K562 (cell line): Measurements from ENCODE around the gene IVL. TPM values are rescaled to one million over a fixed set of nuclear protein-coding genes. Genes with fewer than 3 reads are reported as not detected.

Experiments used
- ATAC-seq: fragments of 200-7000 bp; cut with Tn5 transposase; 3 replicates; pipeline ENCODE4 v1.9.1; 2020; ENCODE audit warnings: moderate library complexity
- BruUV-seq: library from RNA; stranded (reverse); fragments of 400-500 nt; replicated peaks from 2 replicates; lab custom pipeline; 2021; lab: Mats Ljungman, UMichigan
- CTCF ChIA-PET: fragments of 300-600 bp; formaldehyde crosslinking; extraction: SDS; loops from one replicate; lab custom pipeline; 2021; ENCODE audit warnings: low intra/inter-chr PET ratio; lab: Yijun Ruan, JAX
- POLR2A ChIA-PET: fragments of 300-600, 350-650 bp; sonication (Branson Sonifier 250); formaldehyde crosslinking; extraction: SDS; loops from one replicate; lab custom pipeline; 2021; ENCODE audit warnings: antibody characterized with exemption, inconsistent platforms; lab: Yijun Ruan, JAX
- DNase-seq, 4 experiments: peaks; one replicate each; pipeline versions ENCODE4 v3.0.0 to v3.0.0-alpha.2; 2011 to 2018; ENCODE audit warnings: low spot score in 3 of 4, mixed read lengths in 3 of 4; ENCODE audit errors: extremely low read depth in 1 of 4
- FAIRE-seq: peaks from 2 replicates; lab custom pipeline; 2011; peaks lifted over from hg19 to GRCh38; lab: Jason Lieb, UNC
- H2AFZ ChIP-seq: 2 replicates; pipeline ENCODE4 v1.6.0; 2011; ENCODE audit warnings: low read depth, low read length, control low read depth, inconsistent platforms
- H3K27ac ChIP-seq: fragments of 200-600 bp; 3 replicates; pipeline ENCODE4 v1.8.0; 2011; ENCODE audit warnings: low read depth, mild to moderate bottlenecking, control low read depth, inconsistent platforms, low read length, moderate library complexity, mixed read lengths; ENCODE audit errors: extremely low read depth
- H3K27me3 ChIP-seq, 2 experiments: fragments of 300-600 bp in 1 of 2; 2 replicates in 1 of 2; 3 replicates in 1 of 2; pipeline versions ENCODE4 v1.6.0 to v1.8.0; 2011; ENCODE audit warnings: inconsistent platforms in 2 of 2, low read length in 2 of 2, mild to moderate bottlenecking in 1 of 2, mixed read lengths in 1 of 2, moderate library complexity in 1 of 2; ENCODE audit not compliant: control insufficient read depth in 2 of 2, insufficient read depth in 2 of 2
- H3K36me3 ChIP-seq: fragments of 300-600 bp; 3 replicates; pipeline ENCODE4 v1.8.0; 2011; ENCODE audit warnings: mild to moderate bottlenecking, low read length, inconsistent platforms; ENCODE audit not compliant: control insufficient read depth, insufficient read depth
- H3K4me1 ChIP-seq, 2 experiments: fragments of 200-600 bp in 1 of 2; replicated peaks in 1 of 2; 2 replicates in 1 of 2; 3 replicates in 1 of 2; pipeline versions ENCODE4 v1.5.1 to v1.8.0; 2011; ENCODE audit warnings: inconsistent platforms in 2 of 2, low read length in 2 of 2, mild to moderate bottlenecking in 1 of 2, mixed read lengths in 1 of 2, moderate library complexity in 1 of 2; ENCODE audit not compliant: control insufficient read depth in 2 of 2, insufficient read depth in 2 of 2
- H3K4me2 ChIP-seq: 2 replicates; pipeline ENCODE4 v1.6.1; 2011; ENCODE audit warnings: low read length, control low read depth, inconsistent platforms, mixed read lengths; ENCODE audit not compliant: insufficient read depth
- H3K4me3 ChIP-seq: fragments of 200-600 bp; sonication (generic), shearing (Covaris generic); 2 replicates; pipeline ENCODE4 v1.5.1; 2016; ENCODE audit warnings: control low read depth, inconsistent platforms
- H3K79me2 ChIP-seq: fragments of 200-600 bp; 3 replicates; pipeline ENCODE4 v1.8.0; 2011; ENCODE audit warnings: low read length, inconsistent platforms; ENCODE audit not compliant: control insufficient read depth, insufficient read depth
- H3K9ac ChIP-seq, 2 experiments: 2 replicates each; pipeline versions ENCODE4 v1.6.0 to v1.6.1; 2011; ENCODE audit warnings: low read depth in 2 of 2, low read length in 2 of 2, control low read depth in 1 of 2, inconsistent platforms in 1 of 2, mild to moderate bottlenecking in 1 of 2, mixed read lengths in 1 of 2; ENCODE audit not compliant: insufficient read depth in 1 of 2
- H3K9me1 ChIP-seq: one replicate; pipeline ENCODE4 v1.6.0; 2011; ENCODE audit warnings: inconsistent platforms, mild to moderate bottlenecking, low read length, moderate library complexity; ENCODE audit not compliant: control insufficient read depth, insufficient read depth
- H3K9me3 ChIP-seq: replicated peaks from 2 replicates; pipeline ENCODE4 v1.5.1; 2011; ENCODE audit warnings: low read depth, low read length, inconsistent platforms; ENCODE audit not compliant: control insufficient read depth, insufficient read depth
- H4K20me1 ChIP-seq: replicated peaks from 2 replicates; pipeline ENCODE4 v1.6.1; 2011; ENCODE audit warnings: low read length, inconsistent platforms, mixed read lengths; ENCODE audit not compliant: control insufficient read depth, insufficient read depth
- ARNT ChIP-seq, 2 experiments: fragments of 450-650 bp; IDR thresholded peaks; 2 replicates each; pipeline ENCODE4 v1.6.1; 2016; ENCODE audit warnings: mild to moderate bottlenecking in 1 of 2
- ATF4 ChIP-seq: fragments of 450-650 bp; formaldehyde crosslinking; IDR thresholded peaks from 2 replicates; pipeline ENCODE4 v1.4.0; 2022; ENCODE audit warnings: mild to moderate bottlenecking, moderate library complexity
- ATF7 ChIP-seq: fragments of 450-650 bp; IDR thresholded peaks from 2 replicates; pipeline ENCODE4 v1.7.1; 2014; ENCODE audit warnings: mild to moderate bottlenecking, moderate library complexity
- CEBPB ChIP-seq: fragments of 450-650 bp; IDR thresholded peaks from 2 replicates; pipeline ENCODE4 v1.6.1; 2016; ENCODE audit warnings: missing genetic modification characterization, missing compliant biosample characterization
- DLX4 ChIP-seq: fragments of 250-450 bp; sonication (Bioruptor Pico); IDR thresholded peaks from 2 replicates; pipeline ENCODE4 v1.6.1; 2021; ENCODE audit warnings: mild to moderate bottlenecking
- FOXJ3 ChIP-seq: sonication (generic); formaldehyde crosslinking; IDR thresholded peaks from 2 replicates; pipeline ENCODE4 v1.4.0; 2020; ENCODE audit warnings: mild to moderate bottlenecking, missing genetic modification reagents
- FUS ChIP-seq: fragments of 200-400 bp; formaldehyde crosslinking; optimal IDR thresholded peaks from 2 replicates; pipeline ENCODE3; 2017; ENCODE audit warnings: low read depth, low read length
- MEF2A ChIP-seq: IDR thresholded peaks from 2 replicates; pipeline ENCODE4 v1.6.1; 2011; ENCODE audit warnings: low read depth, mild to moderate bottlenecking, low read length, moderate library complexity; ENCODE audit not compliant: control insufficient read depth
- NFXL1 ChIP-seq: fragments of 450-650 bp; formaldehyde crosslinking; IDR thresholded peaks from 2 replicates; pipeline ENCODE4 v1.4.0; 2021; ENCODE audit warnings: mild to moderate bottlenecking
- NR2F6 ChIP-seq: fragments of 450-650 bp; formaldehyde crosslinking; IDR thresholded peaks from 2 replicates; pipeline ENCODE4 v1.4.0; 2020; ENCODE audit warnings: mild to moderate bottlenecking
- NRF1 ChIP-seq, 2 experiments: fragments of 450-650 bp; IDR thresholded peaks in 1 of 2; conservative IDR thresholded peaks in 1 of 2; 2 replicates each; pipeline ENCODE4 v1.6.1; 2014; ENCODE audit warnings: mild to moderate bottlenecking in 2 of 2
- PBX2 ChIP-seq, 2 experiments: IDR thresholded peaks in 1 of 2; conservative IDR thresholded peaks in 1 of 2; 2 replicates each; pipeline ENCODE4 v1.6.1; 2016; ENCODE audit warnings: low read depth in 2 of 2, mild to moderate bottlenecking in 1 of 2, missing compliant biosample characterization in 1 of 2, missing genetic modification characterization in 1 of 2, moderate library complexity in 1 of 2
- ZBTB7A ChIP-seq: IDR thresholded peaks from 2 replicates; pipeline ENCODE4 v1.6.1; 2011; ENCODE audit warnings: low read depth, mild to moderate bottlenecking, low read length, moderate library complexity, borderline replicate concordance; ENCODE audit not compliant: control insufficient read depth
- ZFPM2 ChIP-seq: fragments of 250-450 bp; sonication (Bioruptor Pico); IDR thresholded peaks from 2 replicates; pipeline ENCODE4 v1.5.1; 2022; ENCODE audit warnings: mild to moderate bottlenecking
- ZNF224 ChIP-seq: sonication (generic); formaldehyde crosslinking; IDR thresholded peaks from 2 replicates; pipeline ENCODE4 v1.8.0; 2022; ENCODE audit warnings: mild to moderate bottlenecking, missing genetic modification reagents
- WGBS: fragments of 100-300 bp; shearing (Covaris generic); methylation state at CpG from one replicate; pipeline ENCODE4 v1.1.6; 2016; ENCODE audit warnings: low coverage, mixed read lengths; ENCODE audit not compliant: insufficient coverage; ENCODE audit errors: missing lambda C conversion rate; 5-methylcytosine and 5-hydroxymethylcytosine counted together
- in situ Hi-C: fragments of 300-500 bp; cut with MboI; formaldehyde crosslinking; loops from 4 replicates; pipeline ENCODE4 v1.15.0; 2018; ENCODE audit warnings: inconsistent platforms, mixed read lengths
- intact Hi-C: fragments of 100-400 bp; cut with micrococcal nuclease; formaldehyde crosslinking; loops from 2 replicates; pipeline ENCODE4 v1.14.2; 2022
- polyA plus RNA-seq, 8 experiments: library from polyadenylated mRNA; depleted of rRNA in 4 of 8; stranded (reverse) in 5 of 8; unstranded in 3 of 8; fragments of >200 nt; fragmentation: Nextera tagmentation in 2 of 8; fragmentation: Illumina TruSeq in 1 of 8; extraction: Ambion mirVana in 2 of 8; extraction: Trizol in 1 of 8; gene quantifications; 2 replicates each; pipeline versions ENCODE4 v1.2.1 to v1.2.3, GENCODE V29; 2011 to 2014; ENCODE audit warnings: inconsistent platforms in 1 of 8, missing spikeins in 1 of 8
- total RNA-seq, 7 experiments: library from RNA; depleted of rRNA in 6 of 7; stranded (reverse); fragments of >200 nt in 6 of 7; fragmentation: Illumina TruSeq in 2 of 7; extraction: Trizol in 2 of 7; gene quantifications; 2 replicates each; pipeline versions ENCODE4 v1.2.1 to v1.2.3, GENCODE V29; 2011 to 2021; ENCODE audit warnings: low replicate concordance in 1 of 7

The IVL gene
- total and polyA plus RNA-seq, 9 of the 15 experiments (the other 6 are each of a cell fraction or from before 2014, with no cell fraction given) = not detected

- Histone ChIP-seq H4K20me1 (no peaks in the 10 kb centered on the region), H3K27ac (no peak overlapping the region), H3K9me3 (no peaks in the 10 kb centered on the region), H3K27me3 (0 out of 5 replicates have a peak, but pooled peaks cover 0 to 4% of the 10 kb centered on the region in 2 experiments), H2AFZ (no peak overlapping the region), H3K9ac (no peak overlapping the region), H3K36me3 (no peaks in the 10 kb centered on the region)
- CTCF ChIA-PET = no interaction called here
- intact Hi-C loops = no loop called here
- in situ Hi-C loops = no loop called here
- no peak for ATAC-seq
- no TSS peak for BruUV-seq
- no peak for TF ChIP-seq ZFPM2 (CRISPR knock-in tag)
- TF ChIP-seq ARNT (IDR thresholded peaks at IDR 0.05) = no peak
- no peak for TF ChIP-seq ATF4 (CRISPR knock-in tag)
- no peak for TF ChIP-seq ZBTB7A
- TF ChIP-seq ATF7 = no peak
- no peak for TF ChIP-seq MEF2A
- no peak for TF ChIP-seq NR2F6 (CRISPR knock-in tag)
- no peak for TF ChIP-seq PBX2 (CRISPR knock-in tag; IDR thresholded peaks at IDR 0.05; ENCODE audit: low read depth)
- TF ChIP-seq PBX2 (tag; conservative IDR thresholded peaks at IDR 0.05; ENCODE audit: low read depth) = no peak
- TF ChIP-seq FOXJ3 (CRISPR knock-in tag) = no peak
- no peak for TF ChIP-seq DLX4 (CRISPR knock-in tag)
- no peak for TF ChIP-seq CEBPB
- TF ChIP-seq NFXL1 (CRISPR knock-in tag) = no peak
- TF ChIP-seq FUS = no peak
- no peak for TF ChIP-seq ZNF224 (CRISPR knock-in tag)
- TF ChIP-seq NRF1 (conservative IDR thresholded peaks at IDR 0.05 in 1 of 2, IDR thresholded peaks at IDR 0.05 in 1 of 2) = no peak
- TF ChIP-seq, all 486 proteins: peak for 0
- WGBS = 0% methylated on average over 5 of the region's 5 CpGs
- Histone ChIP-seq H3K9me1 (no peaks in the 10 kb centered on the region), H3K4me3 (no peak overlapping the region), H3K4me1 (no peaks in the 10 kb centered on the region), H3K79me2 (no peaks in the 10 kb centered on the region), H3K4me2 (no peak overlapping the region)
- no peak for FAIRE-seq
- no peak for DNase-seq
- POLR2A ChIA-PET = no interaction called here
Observed at GRCh38 chr1:152901631-152902030, 6.7 kb upstream of the IVL start.
